K562 treated with DMSO at 1 percent for 48 hours (cell line): ENCODE results near the gene USP49. TPM values are rescaled to one million over a fixed set of nuclear protein-coding genes. Genes with fewer than 3 reads are reported as not detected.

ENCODE experiments used
- total RNA-seq: library from RNA; unstranded; fragments of 300-600 nt; gene quantifications from 2 replicates; pipeline ENCODE4 v1.2.3, GENCODE V29; 2022; ENCODE audit warnings: low replicate concordance; ENCODE audit errors: extremely low read depth

The USP49 gene
- total RNA-seq, result not detected in 2 replicates

DNA sequence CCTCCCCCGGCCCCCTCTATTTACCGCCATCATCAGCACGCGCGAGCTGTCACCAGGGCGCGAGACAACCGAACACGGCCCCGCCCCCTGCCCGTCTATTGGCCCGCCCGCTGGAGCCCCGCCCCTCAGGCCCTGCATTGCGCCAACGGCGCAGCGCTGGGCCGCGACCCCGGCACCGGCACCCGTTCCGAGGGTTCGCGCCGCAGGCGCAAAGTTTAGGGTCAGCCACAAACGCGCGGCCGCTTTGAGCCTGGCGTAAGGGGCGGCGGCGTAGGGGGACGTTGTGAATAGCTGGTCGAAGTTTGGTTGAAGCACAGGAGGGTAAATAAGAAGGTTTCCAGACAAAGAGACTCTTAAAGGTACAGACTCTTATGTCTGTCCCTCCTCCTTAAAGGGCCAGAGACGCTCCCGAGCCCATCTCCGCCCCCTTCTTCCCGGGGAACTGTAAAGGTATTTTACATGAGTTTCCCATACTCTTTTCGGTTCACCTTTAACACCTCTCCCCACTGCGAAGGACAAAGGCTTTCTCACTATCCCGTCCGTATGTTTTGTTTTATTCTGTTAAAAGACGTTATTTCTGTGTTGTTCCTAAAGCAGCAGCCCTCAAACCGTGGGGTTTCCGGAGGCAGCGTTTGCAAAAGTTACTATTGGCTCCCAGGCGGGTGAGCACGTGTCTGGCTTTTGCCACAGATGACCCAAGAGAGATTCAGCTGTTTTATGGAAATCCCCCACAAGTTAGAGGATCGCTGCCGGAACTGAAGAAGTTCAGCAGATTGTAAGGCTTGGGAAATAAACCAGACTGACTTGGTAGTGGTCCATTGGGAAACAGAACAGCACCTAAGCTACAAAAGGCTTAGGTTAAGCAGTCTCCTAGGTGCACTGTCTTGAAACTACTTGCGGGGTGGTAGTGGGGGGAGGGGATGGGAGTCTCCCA is at the start of gene USP49:
Gene USP49 (minus strand): TSS at position 76 of the 934 bp plus-strand sequence. CDS start 88,392 bp downstream, outside the sequence.

DNA sequence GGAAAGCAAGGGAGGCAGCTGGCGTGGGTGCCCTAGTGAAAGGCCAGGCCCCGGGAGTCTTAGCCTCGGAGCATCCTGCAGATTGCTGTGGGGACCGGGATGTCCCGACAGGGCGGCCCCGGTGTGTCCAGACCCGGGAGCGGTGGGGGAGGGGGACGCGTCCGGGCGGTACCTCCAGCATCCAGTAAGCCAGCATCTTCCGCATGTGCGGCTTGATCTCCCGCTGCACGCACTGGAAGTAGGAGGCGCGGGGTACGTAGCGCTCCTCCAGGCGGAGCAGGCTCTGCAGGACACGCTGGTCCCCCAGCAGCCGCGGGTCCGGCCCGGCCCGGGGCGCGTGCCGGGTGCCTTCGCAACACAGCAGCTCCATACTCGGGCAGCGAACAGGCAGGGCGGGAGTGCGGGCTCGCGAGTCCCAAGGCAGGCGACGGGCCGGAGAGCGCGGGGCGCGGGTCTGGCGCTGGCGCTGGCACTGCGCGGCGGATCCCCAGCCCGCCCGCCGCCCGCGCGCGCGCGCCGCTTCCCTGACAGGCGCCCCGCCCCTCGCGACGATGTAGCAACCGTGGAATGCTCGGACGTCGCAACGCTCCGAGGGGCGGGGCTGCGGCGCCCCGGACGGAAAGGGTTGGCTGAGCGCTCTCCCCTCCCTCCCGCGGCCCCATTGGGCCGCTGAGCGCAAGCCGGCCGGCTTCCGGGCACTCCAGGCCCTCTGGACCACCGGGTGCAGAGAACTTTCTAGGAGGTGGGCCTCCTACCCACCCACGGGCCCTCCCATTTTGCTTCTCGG is 46.3 kb upstream of the USP49 start, which contains the start of gene CCND3:
Gene CCND3 (minus strand): TSS at position 529 of the 787 bp plus-strand sequence. CDS start 159 bp downstream, at position 370.

GRCh38 chr6:41920921-41921711 is 25.9 kb upstream of the USP49 start, which contains the start of the genes BYSL and MED20:
Gene BYSL, plus strand, starts transcription at chr6:41921499. Its CDS starts 64 bp downstream, at chr6:41921563.
Gene MED20, minus strand, starts transcription at chr6:41921139. Its CDS starts 121 bp downstream, at chr6:41921018.

GRCh38 chr6:41787219-41787917 is 107.8 kb downstream of the USP49 start, which contains the start of gene TOMM6:
Gene TOMM6, plus strand, starts transcription at chr6:41787694. Its CDS starts 4 bp downstream, at chr6:41787698.

DNA sequence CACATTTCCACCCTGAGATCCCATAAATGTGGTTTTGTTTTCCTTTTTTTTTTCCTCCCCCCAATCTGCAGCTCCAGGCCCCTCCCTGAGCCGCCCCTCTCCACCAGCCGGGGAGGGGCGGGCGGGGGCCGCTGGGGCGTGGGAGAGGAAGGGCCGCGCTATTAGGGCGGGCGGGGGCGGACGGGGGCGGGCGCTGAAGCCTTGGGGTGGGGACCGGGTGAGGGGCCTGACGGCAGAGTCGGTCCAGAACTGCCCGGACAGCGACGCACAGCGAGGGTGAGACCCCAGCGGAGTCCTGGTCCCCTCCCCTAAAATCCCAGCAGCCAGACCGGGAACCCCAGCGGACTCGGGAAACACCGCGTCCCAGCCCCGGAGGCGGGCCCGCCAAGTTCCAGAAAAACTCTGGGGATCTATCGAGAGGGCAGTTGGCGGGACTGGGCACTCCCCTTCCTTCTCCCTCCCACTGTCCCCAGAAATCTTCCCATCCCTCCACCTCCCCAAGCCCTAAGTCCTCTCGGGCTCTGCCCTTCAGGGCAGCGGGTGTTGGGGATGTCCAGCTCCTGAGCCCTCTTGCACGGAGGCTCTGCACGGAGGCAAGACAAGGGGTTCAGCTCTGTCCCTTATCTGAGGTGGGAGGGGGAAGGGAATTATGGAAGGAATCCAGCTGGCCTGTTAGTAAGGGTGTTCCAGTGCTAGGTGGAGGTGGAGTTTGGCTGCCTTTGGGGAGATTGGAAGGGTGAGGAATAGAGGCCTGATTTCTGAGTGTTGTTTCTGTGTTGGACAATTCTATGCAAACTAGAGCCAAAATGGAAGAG is 114.4 kb downstream of the USP49 start, which contains the start of gene PRICKLE4:
Gene PRICKLE4 (plus strand): TSS at position 232 of the 815 bp plus-strand sequence. CDS start 2,692 bp downstream, outside the sequence.

GRCh38 chr6:41779788-41780550 is 115.2 kb downstream of the USP49 start, which contains the start of gene FRS3:
Gene FRS3, minus strand, starts transcription at chr6:41779900. Its CDS starts 2,913 bp downstream, at chr6:41776987.

GRCh38 chr6:41747256-41748101 is 147.7 kb downstream of the USP49 start, which contains the start of gene PGC:
Gene PGC, minus strand, starts transcription at chr6:41747397. Its CDS starts 63 bp downstream, at chr6:41747334.

Other genes starting within 250 kb of the USP49 start
- not detected in 2 replicates for gene TFEB, start 159.8 kb downstream of the USP49 start, total RNA-seq
- gene PGC, start 148.0 kb downstream of the USP49 start, total RNA-seq, result not detected in 2 replicates
- gene FRS3, start 115.5 kb downstream of the USP49 start, total RNA-seq, result not detected in 2 replicates
- not detected in 2 replicates for gene PRICKLE4, start 114.6 kb downstream of the USP49 start, total RNA-seq
- not detected in 2 replicates for gene TOMM6, start 107.7 kb downstream of the USP49 start, total RNA-seq
- not detected in 2 replicates for gene MED20, start 25.8 kb upstream of the USP49 start, total RNA-seq
- not detected in 2 replicates for gene BYSL, start 26.1 kb upstream of the USP49 start, total RNA-seq
- gene CCND3, start 46.4 kb upstream of the USP49 start, total RNA-seq, result not detected in 2 replicates
- gene TAF8, start 155.1 kb upstream of the USP49 start, total RNA-seq, result not detected in 2 replicates
- gene C6orf132, start 247.2 kb upstream of the USP49 start, total RNA-seq, result not detected in 2 replicates